Mesenteric fat pad (tissue), 1 donor: ENCODE measurements around the gene OR5K2. TPM values are rescaled to one million over a fixed set of nuclear protein-coding genes. Genes with fewer than 3 reads are reported as not detected.

Experiments
- DNase-seq: peaks from one replicate; pipeline ENCODE4 v3.0.0-alpha.2; 2020; ENCODE audit warnings: low spot score
- long read RNA-seq: library from polyadenylated mRNA; unstranded; transcript quantifications from one replicate; pipeline ENCODE4 v2.0.0, GENCODE V29; 2020
- total RNA-seq: library from RNA; stranded (reverse); fragmentation: NEBNext Ultra II Directional; extraction: Animal tissue kit (Norgen Biotek cat#: 25700); gene quantifications from one replicate; pipeline ENCODE4 v1.2.1, GENCODE V29; 2021
- donor health status: DM: yes; HTN: yes; CAD: no.

Gene OR5K2
- total RNA-seq = not detected
- long read RNA-seq = 0 reads

DNA sequence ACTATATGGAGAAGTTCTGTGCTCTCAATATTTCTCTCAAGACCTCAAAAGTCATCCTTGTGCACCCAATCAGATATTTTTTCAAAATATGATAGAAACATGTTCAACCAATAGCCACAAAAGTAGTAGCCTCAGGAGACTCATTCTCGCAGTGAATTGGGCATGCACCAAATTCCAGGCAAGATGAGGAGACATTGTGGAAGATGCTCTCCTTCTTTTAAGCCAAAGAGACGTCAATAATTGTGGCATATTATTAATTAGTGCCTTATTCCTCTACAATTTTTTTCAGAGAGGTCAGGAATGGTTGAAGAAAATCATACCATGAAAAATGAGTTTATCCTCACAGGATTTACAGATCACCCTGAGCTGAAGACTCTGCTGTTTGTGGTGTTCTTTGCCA is at the start of gene OR5K2:
Gene OR5K2, plus strand, starts transcription at position 301 of the 400 bp plus-strand sequence. Its CDS starts 0 bp downstream, at position 301.
- DNase-seq = no peak

DNA sequence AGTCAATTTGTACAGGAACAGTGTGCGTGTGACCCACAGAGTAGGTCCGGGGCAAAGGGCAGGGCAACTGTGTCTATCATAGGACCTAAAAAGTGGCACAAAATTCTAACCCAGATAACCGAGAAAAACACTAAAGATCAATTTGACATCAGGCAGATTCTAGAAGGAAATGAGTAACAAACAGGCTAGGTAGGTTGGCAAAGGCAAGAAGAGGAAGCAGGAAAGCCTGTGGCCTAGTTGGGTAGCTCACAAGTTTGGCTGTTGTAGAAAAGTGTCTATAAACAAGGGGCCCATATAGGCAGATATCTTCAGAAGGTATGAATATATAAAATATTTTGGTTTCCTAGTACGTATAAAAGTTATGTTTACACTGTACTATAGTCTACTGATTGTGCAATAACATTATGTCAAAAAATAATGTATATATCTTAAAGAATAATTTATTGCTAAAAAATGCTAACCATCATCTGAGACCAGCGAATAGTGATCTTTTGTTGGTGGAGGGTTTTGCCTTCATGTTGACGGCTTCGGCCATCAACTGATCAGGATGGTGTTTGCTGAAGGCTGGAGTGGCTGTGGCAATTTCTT is 47.8 kb upstream of the OR5K2 start:
- no peak for DNase-seq

- DNase-seq = no peak
Observed at GRCh38 chr3:98450372-98450771, 47.1 kb upstream of the OR5K2 start.

- no peak for DNase-seq
Observed at GRCh38 chr3:98453827-98454226, 43.7 kb upstream of the OR5K2 start.

- no peak for DNase-seq
Observed at GRCh38 chr3:98454929-98455328, 42.6 kb upstream of the OR5K2 start.

DNA sequence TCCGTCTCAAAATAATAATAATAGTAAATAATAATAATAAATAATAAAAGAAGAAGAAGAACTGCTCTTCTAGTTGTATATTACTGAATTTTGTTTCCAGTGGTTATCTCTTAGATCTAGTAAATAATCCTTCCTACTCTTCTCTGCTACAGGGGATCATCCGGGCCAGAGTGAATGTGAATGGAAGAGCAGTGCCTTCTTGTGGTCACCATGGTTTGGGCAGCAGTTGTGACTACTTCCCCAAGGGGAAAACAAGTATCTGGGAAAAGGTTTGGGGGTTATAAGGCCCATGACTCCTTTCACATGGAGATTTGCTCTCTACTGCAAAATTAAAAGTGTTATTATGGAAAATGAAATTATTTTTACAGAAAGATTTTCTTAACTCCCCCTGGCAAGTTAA is 39.9 kb upstream of the OR5K2 start:
- DNase-seq = no peak

DNA sequence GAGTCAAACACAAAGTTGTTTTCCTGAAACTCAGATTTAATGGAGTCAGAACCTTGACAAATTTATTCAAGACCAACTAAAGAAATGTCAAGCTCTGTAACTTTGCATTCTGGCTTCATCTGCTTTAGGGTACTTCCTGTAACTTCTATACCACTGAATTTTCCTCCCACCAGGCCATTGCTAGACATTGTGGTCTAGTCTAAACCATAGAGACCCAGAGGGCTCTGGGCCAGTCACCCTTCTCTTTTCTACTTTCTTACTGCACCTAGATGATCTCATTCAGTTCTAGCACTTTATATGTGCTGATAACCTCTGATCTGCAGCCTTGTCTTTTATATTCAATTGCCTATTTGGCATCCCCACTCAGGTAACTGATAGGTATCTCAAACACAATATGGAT is 37.3 kb upstream of the OR5K2 start:
- no peak for DNase-seq

DNA sequence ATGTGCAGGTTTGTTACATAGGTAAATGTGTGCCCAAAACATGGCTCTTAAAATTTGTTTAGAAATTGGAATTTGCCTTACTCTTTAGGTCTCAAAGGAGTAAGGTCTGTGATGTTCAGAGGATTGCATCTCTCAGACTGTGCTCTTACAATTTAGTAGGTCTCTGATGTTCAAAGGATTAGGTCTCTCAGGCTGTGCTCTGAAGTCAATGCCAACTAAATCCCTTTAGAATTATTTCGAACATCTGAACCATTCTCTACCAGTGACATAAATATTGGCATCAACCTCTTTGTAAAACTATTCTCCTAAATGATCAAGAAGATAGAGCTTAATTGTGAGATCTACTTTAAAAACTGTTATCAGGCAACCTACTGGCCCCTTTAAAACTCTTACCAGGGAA is 34.6 kb upstream of the OR5K2 start, which contains the start of gene OR5K1:
Gene OR5K1, plus strand, starts transcription at position 301 of the 400 bp plus-strand sequence. CDS start 6,376 bp downstream, outside the sequence.
- no peak for DNase-seq

- no peak for DNase-seq
Observed at GRCh38 chr3:98482717-98483482, 14.6 kb upstream of the OR5K2 start.

DNA sequence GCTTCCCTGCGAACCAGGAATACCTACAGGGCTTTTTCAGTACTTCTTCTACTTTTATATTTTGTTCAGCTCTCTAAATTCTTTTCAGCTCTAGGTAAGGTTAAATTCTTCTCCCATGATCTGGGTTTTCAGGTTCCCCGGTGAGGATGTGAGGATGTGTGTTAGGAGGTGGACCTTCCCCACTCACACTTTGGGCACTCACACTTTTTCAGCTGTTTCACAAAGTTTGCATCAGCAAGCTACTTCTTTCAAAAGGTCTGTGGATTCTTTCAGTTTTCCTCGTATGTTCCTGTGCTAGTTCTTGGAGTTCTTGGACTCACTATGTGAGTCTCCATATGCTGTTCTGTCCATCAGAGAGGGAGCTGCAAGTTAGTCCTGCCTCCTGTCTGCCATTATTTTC is 13.9 kb upstream of the OR5K2 start:
- DNase-seq = no peak

GRCh38 chr3:98500019-98500418 is 2.5 kb downstream of the OR5K2 start:
- DNase-seq = no peak

GRCh38 chr3:98501270-98501669 is 3.8 kb downstream of the OR5K2 start:
- DNase-seq = no peak

GRCh38 chr3:98501863-98502576 is 4.5 kb downstream of the OR5K2 start:
- DNase-seq = no peak

DNA sequence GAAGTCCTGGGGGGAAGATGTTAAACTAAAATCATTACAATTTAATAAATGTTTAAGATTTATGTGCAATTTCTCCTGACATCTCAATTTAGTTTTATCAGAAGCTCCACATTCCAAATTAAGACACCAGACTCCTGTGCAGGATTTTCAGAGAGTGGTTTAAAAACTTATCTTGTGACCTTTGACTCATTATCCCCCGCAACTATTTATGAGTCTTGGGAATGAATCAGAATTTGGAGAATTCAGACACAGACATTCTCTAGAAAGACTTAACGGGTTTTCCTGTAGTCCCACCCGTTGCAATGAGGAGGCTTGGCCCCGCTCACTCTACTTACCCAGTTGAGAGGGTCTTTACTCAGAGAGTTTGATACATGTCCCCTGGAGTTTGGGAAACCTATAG is 7.1 kb downstream of the OR5K2 start:
- no peak for DNase-seq

DNA sequence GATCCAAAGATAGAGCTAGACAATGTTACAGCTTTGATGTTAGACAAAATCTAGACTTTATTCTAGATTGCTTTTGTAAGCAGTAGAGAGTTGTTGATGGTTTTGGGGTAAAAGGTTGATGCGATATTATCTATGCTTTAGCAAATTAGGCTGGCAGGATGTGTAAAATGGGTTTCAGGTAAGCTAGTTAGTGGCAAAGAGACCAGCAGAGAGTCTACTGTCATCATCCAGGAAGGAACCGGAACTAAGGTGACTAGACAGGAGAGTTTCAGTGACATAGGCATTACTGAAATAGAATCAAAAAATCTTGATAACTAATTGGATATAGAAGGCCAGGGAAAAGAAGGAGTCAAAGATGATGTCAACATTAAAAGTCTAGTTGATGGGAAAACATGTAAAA is 11.1 kb downstream of the OR5K2 start:
- no peak for DNase-seq

GRCh38 chr3:98512576-98512975 is 15.1 kb downstream of the OR5K2 start:
- DNase-seq = no peak

DNA sequence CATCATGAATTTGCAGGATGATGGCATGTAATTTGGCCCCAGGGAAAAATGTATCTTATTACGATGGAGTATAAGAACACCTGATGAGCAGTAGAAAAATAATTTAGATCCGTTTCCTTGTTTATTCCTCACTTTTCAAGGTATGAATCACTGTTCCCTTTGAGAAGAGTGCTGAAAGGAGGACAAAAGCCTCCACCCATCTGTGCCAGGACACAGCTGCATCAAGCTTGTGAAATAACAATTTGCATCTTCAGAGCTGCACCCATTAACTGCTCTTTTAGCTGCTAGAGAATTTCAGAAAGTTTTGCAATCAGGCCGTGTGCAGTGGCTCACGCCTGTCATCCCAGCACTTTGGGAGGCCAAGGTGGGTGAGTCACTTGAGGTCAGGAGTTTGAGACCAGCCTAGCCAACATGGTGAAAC is 15.6 kb downstream of the OR5K2 start:
- DNase-seq = no peak

- no peak for DNase-seq
Observed at GRCh38 chr3:98513736-98514135, 16.3 kb downstream of the OR5K2 start.

- DNase-seq = no peak
Observed at GRCh38 chr3:98514948-98515347, 17.5 kb downstream of the OR5K2 start.

DNA sequence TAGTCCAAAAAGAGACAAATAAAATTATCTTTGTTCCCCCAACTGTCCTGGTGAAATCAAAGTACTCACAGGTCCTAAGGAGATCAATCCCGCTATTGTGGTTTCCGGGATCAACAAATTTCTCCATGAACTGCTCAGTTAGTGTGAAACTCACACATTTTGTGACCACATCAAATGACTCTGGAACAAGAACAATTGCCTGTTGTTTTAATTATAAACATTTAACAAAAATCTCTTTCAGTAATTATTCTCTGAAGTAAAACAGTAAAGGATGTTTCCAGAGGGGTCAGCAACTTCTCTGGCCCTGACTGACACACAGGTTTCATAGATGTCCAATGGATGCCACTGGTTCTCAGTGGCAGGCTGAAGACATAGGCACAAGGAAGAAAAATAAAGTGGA is 21.3 kb downstream of the OR5K2 start:
- no peak for DNase-seq

DNA sequence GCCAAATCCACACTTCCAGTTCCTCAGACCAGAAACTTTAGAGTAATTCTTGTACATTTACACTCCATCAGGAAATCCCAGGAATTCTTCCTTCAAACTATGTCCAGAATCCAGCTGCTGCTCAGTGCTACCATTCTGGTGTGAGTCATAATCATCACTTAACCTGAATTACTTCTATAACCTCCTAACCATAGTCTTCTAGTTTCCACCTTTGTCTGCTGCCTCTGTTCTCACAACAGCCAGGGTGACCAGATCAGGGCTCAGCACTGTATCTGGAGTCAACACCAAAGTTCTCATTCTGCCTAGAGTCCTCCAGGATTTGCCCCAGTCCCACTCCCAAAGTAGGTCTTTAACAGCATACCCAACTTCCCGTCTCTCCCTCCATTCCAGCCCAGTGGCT is 21.9 kb downstream of the OR5K2 start:
- no peak for DNase-seq

- DNase-seq = no peak
Observed at GRCh38 chr3:98521897-98522543, 24.5 kb downstream of the OR5K2 start.
